HG03097 (cell line): ENCODE measurements around the gene FAM135A.
"Not testable (repeated sequence)": the region's sequence is repeated elsewhere in the genome, so short reads cannot be mapped to it uniquely, and the experiment has no call there.

Experiments used
- ATAC-seq: cut with Tn5 transposase; IDR thresholded peaks from one replicate; pipeline ENCODE4 v1.9.1; 2021; ENCODE audit not compliant: unreplicated experiment, low FRiP score

Gene FAM135A

DNA sequence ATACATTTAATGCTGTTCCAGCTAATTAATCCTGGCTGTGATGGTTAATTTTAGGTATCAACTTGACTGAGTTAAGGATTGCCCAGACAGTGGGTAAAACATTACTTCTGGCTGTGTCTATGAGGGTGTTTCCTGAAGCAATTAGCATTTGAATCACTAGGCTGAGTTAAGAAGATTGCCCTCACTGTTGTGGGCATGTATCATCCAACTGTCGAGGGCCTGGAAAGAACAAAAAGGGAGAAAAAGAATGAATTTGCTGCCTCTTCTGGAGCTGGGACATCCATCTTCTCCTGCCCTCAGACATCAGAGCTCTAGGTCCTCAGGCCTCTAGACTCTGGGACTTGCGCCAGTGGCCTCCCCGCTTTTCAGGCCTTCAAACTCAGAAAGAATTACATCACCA is 187.7 kb downstream of the FAM135A start:
- no peak for ATAC-seq

DNA sequence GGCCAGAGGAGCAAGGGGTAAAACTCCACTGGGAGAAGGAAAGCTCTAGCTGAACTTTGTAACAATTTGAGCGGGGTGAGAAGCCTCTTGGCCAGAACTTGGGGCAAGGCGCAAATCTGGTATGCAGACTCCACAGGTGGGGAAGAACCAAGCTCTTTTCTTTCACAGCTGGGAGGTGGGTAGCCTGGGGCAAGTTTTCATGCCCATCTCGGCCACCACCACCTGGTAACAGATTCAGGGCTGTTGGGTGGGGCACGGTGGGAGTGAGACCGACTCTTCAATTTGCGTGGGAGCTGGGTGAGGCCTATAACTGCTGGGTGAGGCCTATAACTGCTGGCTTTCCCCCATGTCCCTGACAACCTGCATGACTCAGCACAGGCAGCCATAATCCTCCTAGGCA is 190.9 kb downstream of the FAM135A start:
- ATAC-seq = no peak

DNA sequence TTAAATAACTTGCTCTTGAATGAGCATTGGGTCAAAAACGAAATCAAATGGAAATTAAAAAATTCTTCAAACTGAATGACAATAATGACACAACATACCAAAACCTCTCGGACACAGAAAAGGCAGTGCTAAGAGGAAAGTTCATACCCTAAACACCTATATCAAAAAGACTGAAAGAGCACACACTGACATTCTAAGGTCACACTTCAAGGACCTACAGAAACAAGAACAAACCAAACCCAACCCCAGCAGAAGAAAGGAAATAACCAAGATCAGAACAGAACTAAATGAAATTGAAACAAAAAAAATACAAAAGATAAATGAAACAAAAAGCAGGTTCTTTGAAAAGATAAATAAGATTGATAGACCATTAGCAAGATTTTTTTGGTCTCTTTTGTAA is 194.1 kb downstream of the FAM135A start:
- ATAC-seq = not testable (repeated sequence)

DNA sequence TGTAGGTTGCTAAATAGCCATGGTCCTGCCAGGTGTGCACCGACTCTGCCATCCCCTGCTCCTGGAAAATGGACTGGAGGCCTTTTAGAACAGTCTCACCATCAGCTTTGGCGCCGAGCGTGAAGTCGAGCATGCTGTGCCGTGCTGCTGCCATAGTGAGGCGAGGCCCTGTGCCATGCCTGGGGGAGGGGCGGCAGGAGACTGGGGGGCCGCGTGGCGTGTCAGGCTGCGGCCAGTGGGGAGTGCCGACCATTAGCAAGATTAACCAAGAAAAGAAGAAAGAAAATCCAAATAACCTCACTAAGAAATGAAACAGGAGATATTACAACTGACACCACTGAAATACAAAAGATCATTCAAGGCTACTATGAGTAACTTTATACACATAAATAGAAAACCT is 195.9 kb downstream of the FAM135A start:
- not testable (repeated sequence) for ATAC-seq
